Cerebellar cortex (tissue), 1 donor: ENCODE data around the gene GMDS.
"Not testable (repeated sequence)": the region's sequence is repeated elsewhere in the genome, so short reads cannot be mapped to it uniquely, and the experiment has no call there.

Experiments used
- DNase-seq: peaks from one replicate; pipeline ENCODE4 v3.0.0-alpha.2; 2015; ENCODE audit warnings: low spot score

GMDS gene

GRCh38 chr6:1858196-1858595, 387.2 kb downstream of the GMDS start:
- DNase-seq = no peak

GRCh38 chr6:1856381-1856780, 389.0 kb downstream of the GMDS start:
- no peak for DNase-seq

- no peak for DNase-seq
Measured at GRCh38 chr6:1855890-1856289, 389.5 kb downstream of the GMDS start.

GRCh38 chr6:1854296-1854695, 391.1 kb downstream of the GMDS start:
- no peak for DNase-seq

- DNase-seq = no peak
Measured at GRCh38 chr6:1853761-1854160, 391.6 kb downstream of the GMDS start.

GRCh38 chr6:1851681-1852456, 393.5 kb downstream of the GMDS start:
- peak; percentile 93 for DNase-seq

GRCh38 chr6:1850840-1851157, 394.6 kb downstream of the GMDS start:
- DNase-seq = no peak

- peak; percentile 77 for DNase-seq
Measured at GRCh38 chr6:1850121-1850839, 395.1 kb downstream of the GMDS start.

GRCh38 chr6:1849691-1850090, 395.7 kb downstream of the GMDS start:
- no peak for DNase-seq

GRCh38 chr6:1848752-1849151, 396.7 kb downstream of the GMDS start:
- DNase-seq = no peak

GRCh38 chr6:1846611-1847010, 398.8 kb downstream of the GMDS start:
- no peak for DNase-seq

- not testable (repeated sequence) for DNase-seq
Measured at GRCh38 chr6:1845543-1845942, 399.9 kb downstream of the GMDS start.

- DNase-seq = peak; percentile 8
Measured at GRCh38 chr6:1842334-1842733, 403.1 kb downstream of the GMDS start.

- no peak for DNase-seq
Measured at GRCh38 chr6:1841136-1841535, 404.3 kb downstream of the GMDS start.

GRCh38 chr6:1840491-1841121, 404.8 kb downstream of the GMDS start:
- DNase-seq = no peak

GRCh38 chr6:1839361-1839760, 406.0 kb downstream of the GMDS start:
- no peak for DNase-seq

GRCh38 chr6:1838604-1839213, 406.7 kb downstream of the GMDS start:
- DNase-seq = no peak

GRCh38 chr6:1837826-1838225, 407.6 kb downstream of the GMDS start:
- no peak for DNase-seq

GRCh38 chr6:1836690-1837089, 408.7 kb downstream of the GMDS start:
- no peak for DNase-seq

- DNase-seq = no peak
Measured at GRCh38 chr6:1834646-1835516, 410.5 kb downstream of the GMDS start.

- no peak for DNase-seq
Measured at GRCh38 chr6:1834207-1834606, 411.2 kb downstream of the GMDS start.
